Skeletal muscle tissue (tissue), 4 donors: ENCODE results near the gene ADSL. TPM values are rescaled to one million over a fixed set of nuclear protein-coding genes. Genes with fewer than 3 reads are reported as not detected.
"Not testable (repeated sequence)": the region's sequence is repeated elsewhere in the genome, so short reads cannot be mapped to it uniquely, and the experiment has no call there.

Source experiments
- H3K27ac ChIP-seq: one replicate; pipeline ENCODE4 v1.7.0; 2013; ENCODE audit warnings: mild to moderate bottlenecking, low read depth, low read length, inconsistent platforms
- H3K27me3 ChIP-seq, 3 donors: one replicate each; pipeline ENCODE4 v1.7.0; 2013; ENCODE audit warnings: low read length in 3 of 3; ENCODE audit not compliant: control insufficient read depth in 3 of 3, insufficient read depth in 3 of 3
- H3K36me3 ChIP-seq, 3 donors: one replicate each; pipeline ENCODE4 v1.7.0; 2013; ENCODE audit warnings: low read length in 3 of 3; ENCODE audit not compliant: control insufficient read depth in 3 of 3, insufficient read depth in 3 of 3
- H3K4me1 ChIP-seq, 3 donors: one replicate each; pipeline ENCODE4 v1.7.0; 2013; ENCODE audit warnings: low read length in 3 of 3, mild to moderate bottlenecking in 3 of 3; ENCODE audit not compliant: control insufficient read depth in 3 of 3, insufficient read depth in 3 of 3
- H3K4me3 ChIP-seq, 3 donors: one replicate each; pipeline ENCODE4 v1.7.0; 2013; ENCODE audit warnings: low read length in 3 of 3
- H3K9ac ChIP-seq, 3 donors: one replicate each; pipeline ENCODE4 v1.7.0; 2013; ENCODE audit warnings: low read length in 3 of 3, mild to moderate bottlenecking in 3 of 3, moderate library complexity in 2 of 3, low read depth in 1 of 3
- H3K9me3 ChIP-seq, 3 donors: one replicate each; pipeline ENCODE4 v1.7.0; 2013; ENCODE audit warnings: low read length in 3 of 3; ENCODE audit not compliant: control insufficient read depth in 3 of 3
- total RNA-seq: library from RNA; depleted of rRNA; stranded (reverse); fragments of >200 nt; gene quantifications from one replicate; pipeline ENCODE4 v1.2.3, GENCODE V29; 2014
- donor health status: Osteomylitis.

Gene ADSL
- total RNA-seq, 1 donor from 2014 or later = 281 TPM

DNA sequence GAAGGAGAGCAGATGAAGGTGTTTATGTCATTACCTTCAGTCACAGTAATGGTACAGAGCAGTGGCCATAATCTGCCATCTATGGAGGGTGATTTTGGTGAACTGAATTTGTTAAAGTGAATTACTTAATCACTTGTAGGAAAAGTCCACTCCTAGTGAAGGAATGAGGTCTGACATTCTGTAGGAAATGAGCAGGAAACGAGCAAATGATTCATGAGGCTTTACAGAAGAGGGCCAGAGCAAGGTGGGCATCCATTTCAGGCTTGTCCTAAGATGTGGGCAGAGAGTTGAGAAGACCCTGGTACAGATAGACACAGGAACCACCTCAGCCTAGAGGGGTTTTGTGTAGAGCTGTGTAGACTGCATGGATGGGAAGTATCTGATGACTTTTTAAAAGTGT is 18.1 kb downstream of the ADSL start:
- Histone ChIP-seq H3K27me3 (no peaks in the 10 kb centered on the region), H3K4me1 (peaks cover 9 to 20% (median 10%) of the 10 kb centered on the region in 3 donors), H3K4me3 (no peak overlapping the region), H3K27ac (no peak overlapping the region), H3K9me3 (no peaks in the 10 kb centered on the region), H3K9ac (no peak overlapping the region), H3K36me3 (peaks cover 68 to 74% (median 70%) of the 10 kb centered on the region in 3 donors)

DNA sequence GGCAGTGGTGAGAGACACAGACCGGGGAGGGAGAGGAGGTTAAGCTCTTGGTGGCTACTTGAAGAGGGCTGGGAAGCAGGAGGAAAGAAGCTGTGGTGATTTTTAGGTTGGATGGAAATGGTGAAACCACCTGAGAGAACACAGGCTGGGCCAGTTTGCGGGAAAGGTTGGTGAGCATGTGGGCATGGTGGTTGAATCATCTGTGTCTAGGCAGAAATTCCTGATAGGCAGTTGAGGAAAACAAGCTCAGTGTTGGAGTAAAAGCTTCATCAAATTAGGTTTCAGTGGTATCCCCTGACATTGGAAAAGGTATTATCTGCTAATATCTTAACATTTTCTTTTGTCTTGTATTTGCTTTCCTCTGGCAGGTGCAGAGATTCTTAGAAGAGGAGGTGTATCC is 19.8 kb downstream of the ADSL start:
- no peaks in the 10 kb centered on the region for H3K9me3 ChIP-seq
- peaks cover 11 to 22% (median 13%) of the 10 kb centered on the region in 3 donors for H3K4me1 ChIP-seq
- no peak overlapping the region for H3K9ac ChIP-seq
- no peaks in the 10 kb centered on the region for H3K27me3 ChIP-seq
- H3K36me3 ChIP-seq = peaks cover 52 to 58% (median 53%) of the 10 kb centered on the region in 3 donors
- no peak overlapping the region for H3K4me3 ChIP-seq
- no peak overlapping the region for H3K27ac ChIP-seq

DNA sequence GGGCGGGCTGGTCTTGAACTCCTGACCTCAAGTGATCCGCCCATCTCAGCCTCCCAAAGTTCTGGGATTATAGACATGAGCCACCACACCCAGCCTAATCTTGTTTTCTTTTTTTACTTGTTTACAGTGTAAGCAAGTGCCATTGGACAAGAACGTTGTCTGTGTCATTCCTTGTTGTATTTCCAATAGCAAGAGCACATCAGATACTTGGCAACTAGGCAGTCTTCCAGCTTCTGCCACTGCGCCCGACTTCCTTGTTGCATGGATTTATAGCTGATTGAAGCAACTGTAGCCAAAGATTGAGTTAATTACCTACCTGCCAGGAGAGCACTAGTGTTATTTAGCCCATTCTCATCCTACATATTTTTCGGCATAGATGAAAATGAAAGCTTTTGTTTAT is 21.0 kb downstream of the ADSL start:
- H3K27me3 ChIP-seq = no peaks in the 10 kb centered on the region
- peaks cover 39 to 46% (median 40%) of the 10 kb centered on the region in 3 donors for H3K36me3 ChIP-seq
- H3K4me3 ChIP-seq = no peak overlapping the region
- H3K4me1 ChIP-seq = peaks cover 11 to 22% (median 13%) of the 10 kb centered on the region in 3 donors
- peak overlapping the region; percentile 5 for H3K27ac ChIP-seq
- no peaks in the 10 kb centered on the region for H3K9me3 ChIP-seq
- no peak overlapping the region for H3K9ac ChIP-seq

DNA sequence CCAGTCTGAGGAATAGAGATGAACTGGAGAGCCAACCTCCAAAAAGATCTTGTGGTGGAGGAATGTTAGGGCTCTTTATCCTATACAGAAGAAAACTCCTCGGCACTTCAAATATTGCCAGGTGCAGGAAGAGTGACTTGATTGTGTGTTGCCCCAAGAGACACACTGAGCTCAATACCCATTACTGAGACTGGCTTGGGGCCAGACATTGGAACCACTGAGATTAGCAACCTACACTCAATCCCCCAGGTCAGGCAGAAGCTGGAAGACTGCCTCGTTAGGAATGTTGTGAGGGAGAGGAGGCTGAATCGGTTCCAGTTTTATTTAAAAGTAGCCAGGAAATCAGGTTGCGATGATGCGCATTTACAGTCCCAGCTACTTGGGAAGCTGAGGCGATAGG is 21.7 kb downstream of the ADSL start:
- Histone ChIP-seq H3K4me1 (peaks cover 11 to 22% (median 13%) of the 10 kb centered on the region in 3 donors), H3K4me3 (no peak overlapping the region), H3K27ac (peak overlapping the region; percentile 42), H3K27me3 (no peaks in the 10 kb centered on the region), H3K9ac (no peak overlapping the region), H3K9me3 (no peaks in the 10 kb centered on the region), H3K36me3 (peaks cover 33 to 39% (median 34%) of the 10 kb centered on the region in 3 donors)

DNA sequence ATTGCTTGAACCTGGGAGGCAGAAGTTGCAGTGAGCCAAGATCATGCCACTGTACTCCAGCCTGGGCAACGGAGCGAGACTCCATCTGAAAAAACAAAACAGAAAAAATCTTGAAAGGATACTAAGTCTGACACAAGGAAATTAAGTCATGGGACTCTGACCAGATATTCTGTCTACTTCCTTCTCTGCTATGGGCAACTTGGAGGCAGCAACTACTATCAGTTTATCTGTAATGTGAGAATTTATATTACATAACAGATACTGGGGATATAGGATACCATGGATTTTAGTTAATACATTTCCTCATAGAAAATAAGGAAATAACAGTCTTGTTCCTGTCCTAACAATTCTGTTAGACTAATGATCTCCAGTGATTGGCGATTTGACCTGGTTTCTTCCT is 22.5 kb downstream of the ADSL start:
- no peaks in the 10 kb centered on the region for H3K27me3 ChIP-seq
- no peak overlapping the region for H3K4me3 ChIP-seq
- peaks cover 11 to 22% (median 13%) of the 10 kb centered on the region in 3 donors for H3K4me1 ChIP-seq
- no peaks in the 10 kb centered on the region for H3K9me3 ChIP-seq
- peaks cover 28 to 35% (median 29%) of the 10 kb centered on the region in 3 donors for H3K36me3 ChIP-seq
- H3K27ac ChIP-seq = peak overlapping the region; percentile 42
- no peak overlapping the region for H3K9ac ChIP-seq

DNA sequence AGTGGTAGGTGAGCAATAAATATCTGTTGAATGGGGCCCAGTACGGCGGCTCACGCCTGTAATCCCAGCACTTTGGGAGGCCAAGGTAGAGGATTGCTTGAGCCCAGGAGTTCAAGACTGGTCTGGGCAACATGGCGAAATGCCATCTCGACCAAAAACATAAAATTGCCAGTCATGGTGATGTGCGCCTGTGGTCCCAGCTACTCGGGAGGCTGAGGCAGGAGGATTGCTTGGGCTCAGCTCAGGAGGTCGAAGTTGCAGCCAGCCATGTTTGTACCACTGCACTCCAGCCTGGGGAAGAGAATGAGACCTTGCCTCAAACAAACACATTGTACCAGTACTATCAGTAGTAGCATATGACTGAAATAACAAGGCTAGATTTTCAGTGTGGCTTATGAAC is 28.3 kb downstream of the ADSL start:
- Histone ChIP-seq H3K9me3 (no peaks in the 10 kb centered on the region), H3K4me1 (peaks cover 5 to 15% (median 6%) of the 10 kb centered on the region in 3 donors), H3K27ac (no peak overlapping the region), H3K27me3 (no peaks in the 10 kb centered on the region), H3K4me3 (no peak overlapping the region), H3K9ac (no peak overlapping the region), H3K36me3 (peaks cover 0 to 3% (median 0%) of the 10 kb centered on the region in 3 donors)

DNA sequence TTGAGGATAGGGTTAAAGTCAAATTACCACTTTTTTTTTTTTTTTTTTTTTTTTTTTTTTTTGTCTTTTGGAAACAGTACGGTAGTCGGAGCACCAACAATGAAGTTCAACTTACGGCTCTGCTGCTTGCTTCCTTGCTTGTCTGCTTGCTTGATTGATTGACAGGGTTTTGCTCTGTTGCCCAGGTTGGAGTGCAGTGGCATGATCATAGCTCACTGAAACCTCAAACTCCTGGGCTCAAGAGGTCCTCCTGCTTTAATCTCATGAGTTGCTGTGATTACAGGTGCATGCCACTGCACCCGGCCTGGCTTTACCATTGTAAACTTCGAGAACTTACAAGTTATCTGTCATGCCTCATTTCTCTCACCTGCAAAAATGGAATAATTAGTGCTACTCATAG is 29.8 kb downstream of the ADSL start:
- Histone ChIP-seq H3K36me3 (peaks cover 0 to 3% (median 0%) of the 10 kb centered on the region in 3 donors), H3K9ac (no peak overlapping the region), H3K4me3 (no peak overlapping the region), H3K27ac (no peak overlapping the region), H3K27me3 (no peaks in the 10 kb centered on the region), H3K9me3 (no peaks in the 10 kb centered on the region), H3K4me1 (peaks cover 3 to 13% (median 3%) of the 10 kb centered on the region in 3 donors)

DNA sequence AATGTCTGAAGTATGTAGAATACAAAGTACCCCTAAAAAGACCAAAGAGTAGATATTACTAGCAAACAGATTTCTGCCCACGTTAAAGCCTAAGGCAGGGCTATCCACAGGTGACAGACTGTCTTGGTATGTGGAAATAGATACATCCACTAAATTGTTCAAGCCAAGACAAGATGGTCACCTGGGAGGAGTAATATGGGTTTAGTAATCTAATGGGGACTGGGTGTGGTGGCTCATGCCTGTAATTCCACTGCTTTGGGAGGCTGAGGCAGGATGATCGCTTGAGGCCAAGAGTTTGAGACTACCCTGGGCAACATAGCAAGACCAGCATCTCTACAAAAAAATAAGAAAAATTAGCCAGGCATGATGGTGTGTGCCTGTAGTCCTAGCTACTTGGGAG is 31.6 kb downstream of the ADSL start:
- peaks cover 0 to 3% (median 0%) of the 10 kb centered on the region in 3 donors for H3K36me3 ChIP-seq
- H3K9ac ChIP-seq = no peak overlapping the region
- H3K4me1 ChIP-seq = peaks cover 3 to 13% (median 3%) of the 10 kb centered on the region in 3 donors
- no peak overlapping the region for H3K4me3 ChIP-seq
- no peaks in the 10 kb centered on the region for H3K9me3 ChIP-seq
- no peak overlapping the region for H3K27ac ChIP-seq
- H3K27me3 ChIP-seq = no peaks in the 10 kb centered on the region

DNA sequence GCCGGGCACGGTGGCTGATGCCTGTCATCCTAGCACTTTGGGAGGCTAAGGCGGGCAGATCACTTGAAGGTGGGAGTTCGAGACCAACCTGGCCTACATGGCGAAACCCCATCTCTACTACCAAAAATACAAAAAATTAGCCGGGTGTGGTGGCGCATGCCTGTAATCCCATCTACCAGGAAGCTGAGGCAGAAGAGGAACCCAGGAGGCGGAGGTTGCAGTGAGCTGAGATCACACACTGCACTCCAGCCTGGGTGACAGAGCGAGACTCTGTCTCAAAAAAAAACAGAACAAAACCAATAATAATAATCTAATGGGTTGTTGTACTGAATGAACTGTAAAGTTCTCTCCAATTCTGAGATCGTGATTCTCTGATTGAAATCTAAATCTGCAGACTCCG is 32.1 kb downstream of the ADSL start:
- not testable (repeated sequence) for H3K36me3 ChIP-seq, H3K9ac ChIP-seq, H3K9me3 ChIP-seq, H3K27ac ChIP-seq, H3K27me3 ChIP-seq, H3K4me3 ChIP-seq
- H3K4me1 ChIP-seq = peaks cover 3 to 13% (median 3%) of the 10 kb centered on the region in 3 donors

DNA sequence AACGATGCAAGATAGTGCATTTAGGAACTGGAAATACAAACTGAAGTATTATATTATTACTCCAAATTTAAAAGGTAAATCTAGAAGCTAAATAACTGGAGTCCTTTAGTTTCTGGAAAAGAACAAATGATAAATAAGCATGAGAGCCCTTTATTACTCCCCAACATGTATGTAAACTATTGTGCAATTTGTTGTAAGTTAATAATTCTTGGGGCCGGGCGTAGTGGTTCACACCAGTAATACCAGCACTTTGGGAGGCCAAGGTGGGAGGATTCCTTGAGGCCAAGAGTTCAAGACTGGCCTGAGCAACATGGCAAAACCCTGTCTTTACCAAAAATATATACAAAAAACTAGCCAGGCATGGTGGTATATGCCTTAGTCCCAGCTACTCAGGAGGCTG is 35.2 kb downstream of the ADSL start:
- Histone ChIP-seq H3K27me3 (no peaks in the 10 kb centered on the region), H3K27ac (no peak overlapping the region), H3K4me3 (no peak overlapping the region), H3K36me3 (no peaks in the 10 kb centered on the region), H3K4me1 (peaks cover 0 to 5% (median under 1%) of the 10 kb centered on the region in 3 donors), H3K9me3 (no peaks in the 10 kb centered on the region), H3K9ac (no peak overlapping the region)
